Gastrocnemius medialis (tissue), 4 donors: ENCODE measurements around the gene BCAP29.

Experiments
- POLR2A ChIP-seq, 2 donors: fragments of 450-650 bp; IDR thresholded peaks; one replicate each; pipeline ENCODE4 v1.6.1; 2017; ENCODE audit warnings: antibody characterized with exemption in 2 of 2, mild to moderate bottlenecking in 2 of 2, moderate library complexity in 2 of 2
- TF ChIP-seq, protein P1 (sequence below), 5 experiments: fragments of 450-650 bp in 3 of 5; fragments of 200-600 bp in 2 of 5; sonication (generic) in 2 of 5; IDR thresholded peaks in 4 of 5; conservative IDR thresholded peaks in 1 of 5; 1 replicate in 4 of 5; 2 replicates in 1 of 5; pipeline ENCODE4 v1.5.1; 2016 to 2019; ENCODE audit warnings: antibody characterized with exemption in 5 of 5, mild to moderate bottlenecking in 3 of 5, moderate library complexity in 3 of 5

GRCh38 chr7:107663196-107663595 lies 83.2 kb downstream of the BCAP29 start:
- no peak for TF ChIP-seq POLR2A (IDR thresholded peaks at IDR 0.05)
- TF ChIP-seq, protein P1, sequence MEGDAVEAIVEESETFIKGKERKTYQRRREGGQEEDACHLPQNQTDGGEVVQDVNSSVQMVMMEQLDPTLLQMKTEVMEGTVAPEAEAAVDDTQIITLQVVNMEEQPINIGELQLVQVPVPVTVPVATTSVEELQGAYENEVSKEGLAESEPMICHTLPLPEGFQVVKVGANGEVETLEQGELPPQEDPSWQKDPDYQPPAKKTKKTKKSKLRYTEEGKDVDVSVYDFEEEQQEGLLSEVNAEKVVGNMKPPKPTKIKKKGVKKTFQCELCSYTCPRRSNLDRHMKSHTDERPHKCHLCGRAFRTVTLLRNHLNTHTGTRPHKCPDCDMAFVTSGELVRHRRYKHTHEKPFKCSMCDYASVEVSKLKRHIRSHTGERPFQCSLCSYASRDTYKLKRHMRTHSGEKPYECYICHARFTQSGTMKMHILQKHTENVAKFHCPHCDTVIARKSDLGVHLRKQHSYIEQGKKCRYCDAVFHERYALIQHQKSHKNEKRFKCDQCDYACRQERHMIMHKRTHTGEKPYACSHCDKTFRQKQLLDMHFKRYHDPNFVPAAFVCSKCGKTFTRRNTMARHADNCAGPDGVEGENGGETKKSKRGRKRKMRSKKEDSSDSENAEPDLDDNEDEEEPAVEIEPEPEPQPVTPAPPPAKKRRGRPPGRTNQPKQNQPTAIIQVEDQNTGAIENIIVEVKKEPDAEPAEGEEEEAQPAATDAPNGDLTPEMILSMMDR (IDR thresholded peaks at IDR 0.05 in 4 of 5, conservative IDR thresholded peaks at IDR 0.05 in 1 of 5), result no peak
